Neural progenitor cell (in vitro differentiated cells): ENCODE results near the gene RUNX1. TPM values are rescaled to one million over a fixed set of nuclear protein-coding genes. Genes with fewer than 3 reads are reported as not detected.

ENCODE experiments used
- DNase-seq: peaks from one replicate; pipeline ENCODE4 v3.0.0-alpha.2; 2016; ENCODE audit warnings: low spot score
- H2AFZ ChIP-seq: fragments of 200-600 bp; sonication (generic); replicated peaks from 2 replicates; pipeline ENCODE4 v1.6.1; 2016; ENCODE audit warnings: antibody characterized with exemption
- H3F3A ChIP-seq: fragments of 200-600 bp; sonication (generic); 2 replicates; pipeline ENCODE4 v1.6.1; 2016; ENCODE audit warnings: antibody characterized with exemption, low read depth
- H3K27ac ChIP-seq: fragments of 200-600 bp; sonication (generic); 2 replicates; pipeline ENCODE4 v1.5.1; 2016; ENCODE audit warnings: mild to moderate bottlenecking
- H3K27me3 ChIP-seq: fragments of 200-600 bp; sonication (generic); 2 replicates; pipeline ENCODE4 v1.6.1; 2016; ENCODE audit warnings: mild to moderate bottlenecking, moderate library complexity
- H3K36me3 ChIP-seq: fragments of 200-600 bp; sonication (generic); 2 replicates; pipeline ENCODE4 v1.5.1; 2016
- H3K4me1 ChIP-seq: fragments of 200-600 bp; sonication (generic); 2 replicates; pipeline ENCODE4 v1.6.1; 2016; ENCODE audit warnings: mixed run types
- H3K4me2 ChIP-seq: fragments of 200-600 bp; sonication (generic); 2 replicates; pipeline ENCODE4 v1.6.1; 2016
- H3K4me3 ChIP-seq: fragments of 200-600 bp; sonication (generic); 2 replicates; pipeline ENCODE4 v1.5.1; 2016
- H3K79me2 ChIP-seq: fragments of 200-600 bp; sonication (generic); 2 replicates; pipeline ENCODE4 v1.6.1; 2016; ENCODE audit warnings: low read depth
- H3K9ac ChIP-seq: fragments of 200-600 bp; sonication (generic); 2 replicates; pipeline ENCODE4 v1.6.1; 2016
- H3K9me3 ChIP-seq: fragments of 200-600 bp; sonication (generic); 2 replicates; pipeline ENCODE4 v1.5.1; 2016; ENCODE audit warnings: low read depth
- H4K20me1 ChIP-seq: fragments of 200-600 bp; sonication (generic); 2 replicates; pipeline ENCODE4 v1.6.1; 2016; ENCODE audit warnings: low read depth
- H3K27ac Mint-ChIP-seq: 3 replicates; pipeline ENCODE4 v1.8.0; 2021; ENCODE audit warnings: mixed read lengths
- H3K27me3 Mint-ChIP-seq: 2 replicates; pipeline ENCODE4 v1.8.0; 2022; ENCODE audit warnings: low read depth, mild to moderate bottlenecking, inconsistent platforms, moderate library complexity, mixed read lengths; ENCODE audit not compliant: insufficient read depth
- H3K36me3 Mint-ChIP-seq: 3 replicates; pipeline ENCODE4 v1.8.0; 2021; ENCODE audit warnings: mixed read lengths
- H3K4me1 Mint-ChIP-seq: 3 replicates; pipeline ENCODE4 v1.8.0; 2021; ENCODE audit warnings: mixed read lengths
- H3K4me3 Mint-ChIP-seq: 3 replicates; pipeline ENCODE4 v1.8.0; 2021; ENCODE audit warnings: mild to moderate bottlenecking, moderate library complexity, mixed read lengths
- H3K9me3 Mint-ChIP-seq: 3 replicates; pipeline ENCODE4 v1.8.0; 2020; ENCODE audit warnings: mixed read lengths
- EZH2 ChIP-seq: fragments of 200-600 bp; sonication (generic); IDR thresholded peaks from 2 replicates; pipeline ENCODE4 v1.6.1; 2017; ENCODE audit warnings: antibody characterized with exemption, mild to moderate bottlenecking, moderate library complexity
- EZH2phosphoT487 ChIP-seq: fragments of 200-600 bp; sonication (generic); IDR thresholded peaks from 2 replicates; pipeline ENCODE4 v1.6.1; 2017; ENCODE audit warnings: antibody characterized with exemption
- total RNA-seq: library from RNA; depleted of rRNA; stranded (reverse); fragments of >200 nt; gene quantifications from 2 replicates; pipeline ENCODE4 v1.2.3, GENCODE V29; 2015; ENCODE audit warnings: low replicate concordance
- TF ChIP-seq, protein P1 (sequence below): fragments of 200-600 bp; sonication (generic); IDR thresholded peaks from 2 replicates; pipeline ENCODE4 v1.5.1; 2017; ENCODE audit warnings: antibody characterized with exemption, mild to moderate bottlenecking

Gene RUNX1
- total RNA-seq, 1 donor from 2014 or later = 0.09 TPM

DNA sequence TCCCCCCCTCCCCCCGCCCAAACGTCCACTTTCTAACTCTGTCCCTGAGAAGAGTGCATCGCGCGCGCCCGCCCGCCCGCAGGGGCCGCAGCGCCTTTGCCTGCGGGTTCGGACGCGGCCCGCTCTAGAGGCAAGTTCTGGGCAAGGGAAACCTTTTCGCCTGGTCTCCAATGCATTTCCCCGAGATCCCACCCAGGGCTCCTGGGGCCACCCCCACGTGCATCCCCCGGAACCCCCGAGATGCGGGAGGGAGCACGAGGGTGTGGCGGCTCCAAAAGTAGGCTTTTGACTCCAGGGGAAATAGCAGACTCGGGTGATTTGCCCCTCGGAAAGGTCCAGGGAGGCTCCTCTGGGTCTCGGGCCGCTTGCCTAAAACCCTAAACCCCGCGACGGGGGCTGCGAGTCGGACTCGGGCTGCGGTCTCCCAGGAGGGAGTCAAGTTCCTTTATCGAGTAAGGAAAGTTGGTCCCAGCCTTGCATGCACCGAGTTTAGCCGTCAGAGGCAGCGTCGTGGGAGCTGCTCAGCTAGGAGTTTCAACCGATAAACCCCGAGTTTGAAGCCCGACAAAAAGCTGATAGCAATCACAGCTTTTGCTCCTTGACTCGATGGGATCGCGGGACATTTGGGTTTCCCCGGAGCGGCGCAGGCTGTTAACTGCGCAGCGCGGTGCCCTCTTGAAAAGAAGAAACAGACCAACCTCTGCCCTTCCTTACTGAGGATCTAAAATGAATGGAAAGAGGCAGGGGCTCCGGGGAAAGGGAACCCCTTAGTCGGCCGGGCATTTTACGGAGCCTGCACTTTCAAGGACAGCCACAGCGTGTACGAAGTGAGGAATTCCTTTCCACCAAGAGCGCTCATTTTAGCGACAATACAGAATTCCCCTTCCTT, 158.1 kb downstream of the RUNX1 start:
- peaks cover 39% of the 10 kb centered on the region for H4K20me1 ChIP-seq
- Mint-ChIP-seq H3K4me3 (peak overlapping the region; percentile 39), H3K27me3 (peaks cover 53% of the 10 kb centered on the region), H3K4me1 (peaks cover 19% of the 10 kb centered on the region), H3K27ac (no peak overlapping the region), H3K9me3 (no peaks in the 10 kb centered on the region), H3K36me3 (no peaks in the 10 kb centered on the region)
- H3K27me3 ChIP-seq = peaks cover 99% of the 10 kb centered on the region
- peak overlapping the region; percentile 99 for H3K4me2 ChIP-seq
- no peaks in the 10 kb centered on the region for H3K79me2 ChIP-seq
- no peaks in the 10 kb centered on the region for H3K9me3 ChIP-seq
- H2AFZ ChIP-seq = peak overlapping the region; percentile 15
- peak overlapping the region; percentile 62 for H3K4me3 ChIP-seq
- peaks cover 36% of the 10 kb centered on the region for H3F3A ChIP-seq
- H3K27ac ChIP-seq = no peak overlapping the region
- H3K4me1 ChIP-seq = peaks cover 21% of the 10 kb centered on the region
- TF ChIP-seq, protein P1, sequence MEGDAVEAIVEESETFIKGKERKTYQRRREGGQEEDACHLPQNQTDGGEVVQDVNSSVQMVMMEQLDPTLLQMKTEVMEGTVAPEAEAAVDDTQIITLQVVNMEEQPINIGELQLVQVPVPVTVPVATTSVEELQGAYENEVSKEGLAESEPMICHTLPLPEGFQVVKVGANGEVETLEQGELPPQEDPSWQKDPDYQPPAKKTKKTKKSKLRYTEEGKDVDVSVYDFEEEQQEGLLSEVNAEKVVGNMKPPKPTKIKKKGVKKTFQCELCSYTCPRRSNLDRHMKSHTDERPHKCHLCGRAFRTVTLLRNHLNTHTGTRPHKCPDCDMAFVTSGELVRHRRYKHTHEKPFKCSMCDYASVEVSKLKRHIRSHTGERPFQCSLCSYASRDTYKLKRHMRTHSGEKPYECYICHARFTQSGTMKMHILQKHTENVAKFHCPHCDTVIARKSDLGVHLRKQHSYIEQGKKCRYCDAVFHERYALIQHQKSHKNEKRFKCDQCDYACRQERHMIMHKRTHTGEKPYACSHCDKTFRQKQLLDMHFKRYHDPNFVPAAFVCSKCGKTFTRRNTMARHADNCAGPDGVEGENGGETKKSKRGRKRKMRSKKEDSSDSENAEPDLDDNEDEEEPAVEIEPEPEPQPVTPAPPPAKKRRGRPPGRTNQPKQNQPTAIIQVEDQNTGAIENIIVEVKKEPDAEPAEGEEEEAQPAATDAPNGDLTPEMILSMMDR = no peak
- peak; percentile 88 for TF ChIP-seq EZH2phosphoT487
- TF ChIP-seq EZH2 = peak; percentile 96
- no peaks in the 10 kb centered on the region for H3K36me3 ChIP-seq
- peak; percentile 72 for DNase-seq
- no peak overlapping the region for H3K9ac ChIP-seq

DNA sequence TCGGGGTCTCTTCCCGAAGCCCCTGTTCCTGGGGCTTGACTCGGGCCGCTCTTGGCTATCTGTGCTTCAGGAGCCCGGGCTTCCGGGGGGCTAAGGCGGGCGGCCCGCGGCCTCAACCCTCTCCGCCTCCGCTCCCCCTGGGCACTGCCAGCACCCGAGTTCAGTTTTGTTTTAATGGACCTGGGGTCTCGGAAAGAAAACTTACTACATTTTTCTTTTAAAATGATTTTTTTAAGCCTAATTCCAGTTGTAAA, 158.7 kb downstream of the RUNX1 start:
- no peaks in the 10 kb centered on the region for H3K9me3 Mint-ChIP-seq
- Histone ChIP-seq H2AFZ (peak overlapping the region; percentile 15), H4K20me1 (peaks cover 44% of the 10 kb centered on the region), H3K4me3 (peak overlapping the region; percentile 62), H3K79me2 (no peaks in the 10 kb centered on the region), H3K27ac (no peak overlapping the region), H3K27me3 (peaks cover 99% of the 10 kb centered on the region), H3K9me3 (no peaks in the 10 kb centered on the region), H3K36me3 (no peaks in the 10 kb centered on the region), H3F3A (peaks cover 40% of the 10 kb centered on the region), H3K9ac (no peak overlapping the region), H3K4me2 (peak overlapping the region; percentile 99), H3K4me1 (peaks cover 26% of the 10 kb centered on the region)
- peaks cover 24% of the 10 kb centered on the region for H3K4me1 Mint-ChIP-seq
- no peak overlapping the region for H3K27ac Mint-ChIP-seq
- H3K4me3 Mint-ChIP-seq = peak overlapping the region; percentile 38
- DNase-seq = no peak
- no peaks in the 10 kb centered on the region for H3K36me3 Mint-ChIP-seq
- TF ChIP-seq EZH2 (no peak), EZH2phosphoT487 (peak; percentile 86)
- peaks cover 59% of the 10 kb centered on the region for H3K27me3 Mint-ChIP-seq

DNA sequence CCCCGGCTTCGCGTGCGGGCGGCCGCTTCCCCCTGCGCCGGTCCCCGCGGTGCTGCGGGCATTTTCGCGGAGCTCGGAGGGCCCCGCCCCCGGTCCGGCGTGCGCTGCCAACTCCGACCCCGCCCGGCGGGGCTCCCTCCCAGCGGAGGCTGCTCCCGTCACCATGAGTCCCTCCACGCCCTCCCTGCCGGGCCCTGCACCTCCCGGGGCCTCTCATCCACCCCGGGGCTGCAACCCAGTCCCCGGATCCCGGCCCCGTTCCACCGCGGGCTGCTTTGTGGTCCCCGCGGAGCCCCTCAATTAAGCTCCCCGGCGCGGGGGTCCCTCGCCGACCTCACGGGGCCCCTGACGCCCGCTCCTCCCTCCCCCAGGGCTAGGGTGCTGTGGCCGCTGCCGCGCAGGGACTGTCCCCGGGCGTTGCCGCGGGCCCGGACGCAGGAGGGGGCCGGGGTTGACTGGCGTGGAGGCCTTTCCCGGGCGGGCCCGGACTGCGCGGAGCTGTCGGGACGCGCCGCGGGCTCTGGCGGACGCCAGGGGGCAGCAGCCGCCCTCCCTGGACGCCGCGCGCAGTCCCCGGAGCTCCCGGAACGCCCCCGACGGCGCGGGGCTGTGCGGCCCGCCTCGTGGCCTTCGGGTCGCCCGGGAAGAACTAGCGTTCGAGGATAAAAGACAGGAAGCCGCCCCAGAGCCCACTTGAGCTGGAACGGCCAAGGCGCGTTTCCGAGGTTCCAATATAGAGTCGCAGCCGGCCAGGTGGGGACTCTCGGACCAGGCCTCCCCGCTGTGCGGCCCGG, 159.2 kb downstream of the RUNX1 start:
- Mint-ChIP-seq H3K4me1 (peaks cover 24% of the 10 kb centered on the region), H3K27ac (no peak overlapping the region), H3K4me3 (peak overlapping the region; percentile 38), H3K9me3 (no peaks in the 10 kb centered on the region), H3K36me3 (no peaks in the 10 kb centered on the region), H3K27me3 (peaks cover 63% of the 10 kb centered on the region)
- peaks cover 50% of the 10 kb centered on the region for H4K20me1 ChIP-seq
- H3K4me3 ChIP-seq = peak overlapping the region; percentile 62
- H3K27ac ChIP-seq = no peak overlapping the region
- no peaks in the 10 kb centered on the region for H3K36me3 ChIP-seq
- peak; percentile 90 for DNase-seq
- H3K9ac ChIP-seq = no peak overlapping the region
- TF ChIP-seq, protein P1 = peak; percentile 83
- peak; percentile 32 for TF ChIP-seq EZH2
- TF ChIP-seq EZH2phosphoT487 = no peak
- H3F3A ChIP-seq = peaks cover 40% of the 10 kb centered on the region
- H3K9me3 ChIP-seq = no peaks in the 10 kb centered on the region
- H3K27me3 ChIP-seq = peaks cover 99% of the 10 kb centered on the region
- H3K4me2 ChIP-seq = peak overlapping the region; percentile 99
- H3K79me2 ChIP-seq = no peaks in the 10 kb centered on the region
- peak overlapping the region; percentile 87 for H2AFZ ChIP-seq
- peaks cover 26% of the 10 kb centered on the region for H3K4me1 ChIP-seq
